ENCODE data around the gene AIFM2.
A peak's percentile ranks its signal among the peaks of the same experiment; 100 is the strongest.

The AIFM2 gene

GRCh38 chr10:70131560-70131937, 1.1 kb downstream of the AIFM2 start:
- Histone ChIP-seq H3K36me3 (replicated peaks; ENCODE audit: insufficient read depth, low read length) (no peaks in the 10 kb centered on the region), H3K4me2 (ENCODE audit: low read depth, low read length) (peak overlapping the region; percentile 92), H2AFZ (ENCODE audit: low read length) (no peak overlapping the region), H3K27ac (ENCODE audit: low read length) (no peak overlapping the region), H3K9me3 (replicated peaks; ENCODE audit: insufficient read depth, low read length) (no peaks in the 10 kb centered on the region), H3K4me1 (ENCODE audit: low read length) (peaks cover 5% of the 10 kb centered on the region), H3K79me2 (ENCODE audit: low read length) (peaks cover 36% of the 10 kb centered on the region), H4K20me1 (ENCODE audit: insufficient read depth, low read length) (no peaks in the 10 kb centered on the region), H3K4me3 (ENCODE audit: low read length) (peak overlapping the region; percentile 76), H3F3A (ENCODE audit: insufficient read depth, low read length) (no peaks in the 10 kb centered on the region), H3K9me2 (replicated peaks; ENCODE audit: insufficient read depth, low read length) (no peaks in the 10 kb centered on the region), H3K27me3 (replicated peaks; ENCODE audit: insufficient read depth, low read length) (no peaks in the 10 kb centered on the region), H3K9ac (ENCODE audit: low read length) (peak overlapping the region; percentile 77; the same call in 1 of the 2 replicates)
- TF ChIP-seq CTCF (IDR thresholded peaks at IDR 0.05; ENCODE audit: low read length) (no peak), EZH2 (optimal IDR thresholded peaks at IDR 0.05; ENCODE audit: low read depth, low read length) (no peak), EZH2phosphoT487 (IDR thresholded peaks at IDR 0.05; ENCODE audit: low read length) (no peak)
- no peak for DNase-seq

- H3K9ac ChIP-seq (ENCODE audit: low read length): no peak overlapping the region
- peaks cover 36% of the 10 kb centered on the region for H3K79me2 ChIP-seq (ENCODE audit: low read length)
- no peak overlapping the region for H3K4me3 ChIP-seq (ENCODE audit: low read length)
- peaks cover 5% of the 10 kb centered on the region for H3K4me1 ChIP-seq (ENCODE audit: low read length)
- TF ChIP-seq EZH2phosphoT487 (IDR thresholded peaks at IDR 0.05; ENCODE audit: low read length): no peak
- TF ChIP-seq CTCF (IDR thresholded peaks at IDR 0.05; ENCODE audit: low read length): no peak
- TF ChIP-seq EZH2 (optimal IDR thresholded peaks at IDR 0.05; ENCODE audit: low read depth, low read length): no peak
- H3K27me3 ChIP-seq (replicated peaks; ENCODE audit: insufficient read depth, low read length): no peaks in the 10 kb centered on the region
- no peaks in the 10 kb centered on the region for H3K9me2 ChIP-seq (replicated peaks; ENCODE audit: insufficient read depth, low read length)
- no peak for DNase-seq
- no peaks in the 10 kb centered on the region for H3K36me3 ChIP-seq (replicated peaks; ENCODE audit: insufficient read depth, low read length)
- H4K20me1 ChIP-seq (ENCODE audit: insufficient read depth, low read length): no peaks in the 10 kb centered on the region
- H3K27ac ChIP-seq (ENCODE audit: low read length): no peak overlapping the region
- H3F3A ChIP-seq (ENCODE audit: insufficient read depth, low read length): no peaks in the 10 kb centered on the region
- H2AFZ ChIP-seq (ENCODE audit: low read length): no peak overlapping the region
- H3K9me3 ChIP-seq (replicated peaks; ENCODE audit: insufficient read depth, low read length): no peaks in the 10 kb centered on the region
- peak overlapping the region; percentile 92 for H3K4me2 ChIP-seq (ENCODE audit: low read depth, low read length)
These were observed 1.6 kb downstream of the AIFM2 start for GRCh38 chr10:70130878-70131559.

- Histone ChIP-seq H3K4me3 (ENCODE audit: low read length) (no peak overlapping the region), H3K27me3 (replicated peaks; ENCODE audit: insufficient read depth, low read length) (no peaks in the 10 kb centered on the region), H4K20me1 (ENCODE audit: insufficient read depth, low read length) (no peaks in the 10 kb centered on the region), H3K4me1 (ENCODE audit: low read length) (no peaks in the 10 kb centered on the region), H3K27ac (ENCODE audit: low read length) (no peak overlapping the region), H3K9me2 (replicated peaks; ENCODE audit: insufficient read depth, low read length) (no peaks in the 10 kb centered on the region), H3K4me2 (ENCODE audit: low read depth, low read length) (no peak overlapping the region), H3F3A (ENCODE audit: insufficient read depth, low read length) (no peaks in the 10 kb centered on the region), H3K79me2 (ENCODE audit: low read length) (peaks cover 26% of the 10 kb centered on the region), H3K36me3 (replicated peaks; ENCODE audit: insufficient read depth, low read length) (no peaks in the 10 kb centered on the region), H3K9me3 (replicated peaks; ENCODE audit: insufficient read depth, low read length) (no peaks in the 10 kb centered on the region), H3K9ac (ENCODE audit: low read length) (no peak overlapping the region), H2AFZ (ENCODE audit: low read length) (no peak overlapping the region)
- no peak for DNase-seq
- no peak for TF ChIP-seq EZH2 (optimal IDR thresholded peaks at IDR 0.05; ENCODE audit: low read depth, low read length)
These were observed 5.8 kb downstream of the AIFM2 start for GRCh38 chr10:70126700-70127395.
